B cell (primary cell): ENCODE measurements around the gene FOXK1.

Experiments
- CTCF ChIP-seq: fragments of 200-600 bp; IDR thresholded peaks from one replicate; pipeline ENCODE4 v1.8.0; 2022; ENCODE audit warnings: antibody characterized with exemption, mild to moderate bottlenecking
- EZH2 ChIP-seq: IDR thresholded peaks from 2 replicates; pipeline ENCODE4 v1.6.1; 2012; ENCODE audit warnings: borderline replicate concordance, low read depth, mild to moderate bottlenecking, moderate library complexity, low read length; ENCODE audit not compliant: insufficient read depth, poor library complexity, severe bottlenecking

DNA sequence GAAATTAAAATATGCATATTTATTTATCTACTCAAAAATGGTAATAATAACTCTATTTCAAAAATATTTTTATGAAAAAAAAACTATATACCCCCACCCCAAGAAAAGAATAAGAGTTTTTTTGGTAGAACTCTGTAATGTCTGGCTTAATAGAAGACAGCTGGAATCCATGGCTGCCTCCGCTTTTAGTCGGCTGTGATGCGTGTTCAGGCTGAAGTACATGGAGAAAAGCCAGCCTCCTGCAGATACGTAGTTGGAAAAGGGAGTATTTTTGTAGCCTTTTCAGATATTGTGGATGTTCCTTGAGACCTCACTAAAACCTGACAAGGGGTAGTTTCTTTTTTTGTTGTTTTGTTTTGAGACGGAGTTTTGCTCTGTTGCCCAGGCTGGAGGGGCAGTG, 10.0 kb downstream of the FOXK1 start:
- TF ChIP-seq CTCF, result no peak
- no peak for TF ChIP-seq EZH2
